ENCODE measurements around the gene ITGB2.

Gene ITGB2

GRCh38 chr21:44840771-44841170 lies 79.9 kb downstream of the ITGB2 start:
- no peak for DNase-seq (ENCODE audit: insufficient read length, low spot score)
- TF ChIP-seq CTCF (IDR thresholded peaks at IDR 0.05; ENCODE audit: insufficient read depth, missing control alignments): no peak
- FAIRE-seq: no peak

GRCh38 chr21:44838951-44839350 lies 81.7 kb downstream of the ITGB2 start:
- TF ChIP-seq CTCF (IDR thresholded peaks at IDR 0.05; ENCODE audit: insufficient read depth, missing control alignments): no peak
- DNase-seq (ENCODE audit: insufficient read length, low spot score) (no peak), FAIRE-seq (no peak)

- TF ChIP-seq CTCF (IDR thresholded peaks at IDR 0.05; ENCODE audit: insufficient read depth, missing control alignments): no peak
- FAIRE-seq (no peak), DNase-seq (ENCODE audit: insufficient read length, low spot score) (no peak)
Measured at GRCh38 chr21:44838039-44838895, 82.4 kb downstream of the ITGB2 start.

- DNase-seq (ENCODE audit: insufficient read length, low spot score) (no peak), FAIRE-seq (no peak)
- no peak for TF ChIP-seq CTCF (IDR thresholded peaks at IDR 0.05; ENCODE audit: insufficient read depth, missing control alignments)
Measured at GRCh38 chr21:44837537-44837936, 83.2 kb downstream of the ITGB2 start.

GRCh38 chr21:44836666-44837471 lies 83.8 kb downstream of the ITGB2 start:
- no peak for FAIRE-seq
- no peak for DNase-seq (ENCODE audit: insufficient read length, low spot score)
- no peak for TF ChIP-seq CTCF (IDR thresholded peaks at IDR 0.05; ENCODE audit: insufficient read depth, missing control alignments)

GRCh38 chr21:44836349-44836665 lies 84.4 kb downstream of the ITGB2 start:
- FAIRE-seq: no peak

More at GRCh38 chr21:44836349-44836665, 84.4 kb downstream of the ITGB2 start:
- TF ChIP-seq CTCF (IDR thresholded peaks at IDR 0.05; ENCODE audit: insufficient read depth, missing control alignments): no peak
- DNase-seq (ENCODE audit: insufficient read length, low spot score): no peak
